GM13976 (cell line): ENCODE measurements around the gene XPNPEP2.

ENCODE experiments used
- DNase-seq: peaks from one replicate; pipeline ENCODE4 v3.0.0; 2012; ENCODE audit warnings: low spot score
- in situ Hi-C: fragments of 300-500 bp; cut with MboI; formaldehyde crosslinking; loops from one replicate; pipeline ENCODE4 v1.12.0; 2022; ENCODE audit warnings: low sequenced_read_pairs, mixed read lengths, inconsistent platforms; ENCODE audit not compliant: unreplicated experiment
- TF ChIP-seq, protein P1 (sequence below): IDR thresholded peaks from 2 replicates; pipeline ENCODE4 v1.5.1; 2012; ENCODE audit warnings: borderline replicate concordance, mild to moderate bottlenecking; ENCODE audit not compliant: insufficient read depth; ENCODE audit errors: extremely low read depth, missing control alignments, control extremely low read depth

XPNPEP2 gene

GRCh38 chrX:129773649-129774458, 35.1 kb downstream of the XPNPEP2 start:
- in situ Hi-C loops = no loop called here
- DNase-seq = no peak
- TF ChIP-seq, protein P1, sequence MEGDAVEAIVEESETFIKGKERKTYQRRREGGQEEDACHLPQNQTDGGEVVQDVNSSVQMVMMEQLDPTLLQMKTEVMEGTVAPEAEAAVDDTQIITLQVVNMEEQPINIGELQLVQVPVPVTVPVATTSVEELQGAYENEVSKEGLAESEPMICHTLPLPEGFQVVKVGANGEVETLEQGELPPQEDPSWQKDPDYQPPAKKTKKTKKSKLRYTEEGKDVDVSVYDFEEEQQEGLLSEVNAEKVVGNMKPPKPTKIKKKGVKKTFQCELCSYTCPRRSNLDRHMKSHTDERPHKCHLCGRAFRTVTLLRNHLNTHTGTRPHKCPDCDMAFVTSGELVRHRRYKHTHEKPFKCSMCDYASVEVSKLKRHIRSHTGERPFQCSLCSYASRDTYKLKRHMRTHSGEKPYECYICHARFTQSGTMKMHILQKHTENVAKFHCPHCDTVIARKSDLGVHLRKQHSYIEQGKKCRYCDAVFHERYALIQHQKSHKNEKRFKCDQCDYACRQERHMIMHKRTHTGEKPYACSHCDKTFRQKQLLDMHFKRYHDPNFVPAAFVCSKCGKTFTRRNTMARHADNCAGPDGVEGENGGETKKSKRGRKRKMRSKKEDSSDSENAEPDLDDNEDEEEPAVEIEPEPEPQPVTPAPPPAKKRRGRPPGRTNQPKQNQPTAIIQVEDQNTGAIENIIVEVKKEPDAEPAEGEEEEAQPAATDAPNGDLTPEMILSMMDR = no peak

DNA sequence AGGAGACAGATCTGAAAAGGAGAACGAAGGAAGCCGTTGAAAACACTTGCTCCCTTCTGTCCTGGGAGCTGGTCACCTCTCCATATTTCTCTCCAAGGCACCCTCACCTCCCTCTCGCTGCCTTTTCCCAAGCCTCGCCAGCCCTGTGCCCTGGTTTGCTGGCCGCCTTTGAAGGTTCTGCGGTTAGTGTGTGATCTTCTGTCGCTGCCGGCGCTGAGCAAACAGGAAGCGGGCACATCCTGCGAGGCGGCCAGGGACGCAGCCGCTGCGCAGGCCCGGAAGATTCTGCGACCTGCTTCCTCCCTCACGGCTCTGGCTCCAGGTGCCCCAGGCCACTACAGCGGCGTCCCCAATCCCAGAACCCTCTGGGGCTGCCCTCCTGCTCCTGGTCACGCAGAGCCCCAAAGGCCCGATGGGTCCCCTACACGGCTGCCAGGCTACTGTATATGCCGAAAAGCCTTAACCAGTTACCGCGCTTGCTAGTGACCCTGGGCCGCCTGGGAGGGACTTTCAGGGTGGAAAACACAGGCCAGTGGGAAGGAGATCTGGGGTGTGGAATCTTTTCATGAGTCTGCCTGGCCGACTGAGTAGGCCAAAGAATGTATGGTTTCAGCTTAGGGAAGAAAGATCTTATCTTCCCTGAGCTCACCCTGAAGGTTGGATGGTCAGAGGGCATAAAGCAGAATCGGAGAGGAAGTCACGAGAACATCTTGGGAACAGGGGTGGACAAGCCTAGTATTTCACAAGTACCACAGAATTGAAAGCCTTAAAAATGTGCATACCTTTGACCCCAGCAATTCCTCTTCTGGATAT, 38.6 kb downstream of the XPNPEP2 start:
- in situ Hi-C loops = no loop called here
- TF ChIP-seq, protein P1 = no peak
- peak; percentile 63 for DNase-seq

GRCh38 chrX:129779086-129779672, 40.4 kb downstream of the XPNPEP2 start:
- in situ Hi-C loops = no loop called here
- TF ChIP-seq, protein P1 = no peak
- DNase-seq = no peak

DNA sequence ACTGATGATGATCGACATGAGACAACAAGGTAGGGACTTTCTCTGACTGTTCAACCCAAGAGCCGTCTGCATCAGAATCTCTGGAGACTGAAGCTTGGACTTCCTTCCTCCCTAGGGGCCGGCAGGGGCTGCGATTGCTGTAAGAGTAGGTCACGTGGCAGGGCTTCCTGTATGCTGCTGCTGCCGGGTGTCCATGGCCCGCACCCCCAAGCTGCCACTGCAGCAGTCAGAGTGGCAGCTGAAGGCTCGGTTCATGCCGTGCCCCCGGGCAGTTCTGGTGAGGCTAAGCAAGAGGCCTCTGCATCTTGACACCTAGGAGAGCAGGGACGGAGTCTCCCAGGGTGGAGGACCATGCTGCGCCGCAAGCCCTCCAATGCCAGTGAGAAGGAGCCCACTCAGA, 41.0 kb downstream of the XPNPEP2 start, which contains the start of gene SASH3:
Gene SASH3 (plus strand): TSS at position 203 of the 400 bp plus-strand sequence. CDS start 149 bp downstream, at position 352.
- TF ChIP-seq, protein P1 = no peak
- peak; percentile 52 for DNase-seq
- in situ Hi-C loops = no loop called here

DNA sequence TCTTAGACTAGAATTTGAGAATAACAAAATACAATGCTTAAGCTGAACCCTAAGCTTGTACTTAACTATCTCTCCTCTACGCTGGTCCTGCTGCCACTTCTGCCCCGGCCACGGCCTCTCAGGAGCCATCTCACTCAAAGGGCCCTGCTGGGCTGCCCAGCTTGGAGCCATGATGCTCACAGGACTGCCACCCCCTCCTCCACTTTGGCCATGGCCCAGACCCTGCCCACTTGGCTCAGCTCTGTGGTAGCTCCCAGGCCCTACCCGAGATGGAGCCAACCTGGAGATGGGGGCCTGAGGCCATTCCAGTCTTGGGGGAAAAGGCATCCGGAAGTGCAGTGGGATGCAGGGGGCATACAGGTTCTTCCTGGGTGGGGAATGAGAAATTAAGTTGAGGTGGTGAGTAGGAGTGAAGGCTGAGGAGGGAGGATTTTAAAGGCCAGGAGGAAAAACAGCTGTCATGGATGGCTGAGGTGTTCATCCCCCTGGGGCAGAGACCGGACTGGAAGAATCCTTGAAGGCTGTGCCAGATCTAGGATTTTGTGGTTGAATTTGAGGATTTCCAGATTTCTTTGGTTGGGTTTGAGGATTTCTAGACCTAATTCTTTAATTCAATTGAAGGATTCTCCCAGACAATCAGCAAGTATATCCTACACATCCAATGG, 41.8 kb downstream of the XPNPEP2 start:
- TF ChIP-seq, protein P1 = no peak
- DNase-seq = no peak
- in situ Hi-C loops = no loop called here
